Right hindlimb (tissue), 1 donor: ENCODE measurements around the gene AMIGO2.
"Not testable (repeated sequence)": the region's sequence is repeated elsewhere in the genome, so short reads cannot be mapped to it uniquely, and the experiment has no call there.

Source experiments
- DNase-seq: peaks from one replicate; pipeline ENCODE4 v3.0.0-alpha.2; 2018

Gene AMIGO2, protein sequence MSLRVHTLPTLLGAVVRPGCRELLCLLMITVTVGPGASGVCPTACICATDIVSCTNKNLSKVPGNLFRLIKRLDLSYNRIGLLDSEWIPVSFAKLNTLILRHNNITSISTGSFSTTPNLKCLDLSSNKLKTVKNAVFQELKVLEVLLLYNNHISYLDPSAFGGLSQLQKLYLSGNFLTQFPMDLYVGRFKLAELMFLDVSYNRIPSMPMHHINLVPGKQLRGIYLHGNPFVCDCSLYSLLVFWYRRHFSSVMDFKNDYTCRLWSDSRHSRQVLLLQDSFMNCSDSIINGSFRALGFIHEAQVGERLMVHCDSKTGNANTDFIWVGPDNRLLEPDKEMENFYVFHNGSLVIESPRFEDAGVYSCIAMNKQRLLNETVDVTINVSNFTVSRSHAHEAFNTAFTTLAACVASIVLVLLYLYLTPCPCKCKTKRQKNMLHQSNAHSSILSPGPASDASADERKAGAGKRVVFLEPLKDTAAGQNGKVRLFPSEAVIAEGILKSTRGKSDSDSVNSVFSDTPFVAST

GRCh38 chr12:47079468-47079980 is at the start of gene AMIGO2, which contains the start of gene PCED1B:
AMIGO2 (minus strand) TSS chr12:47079959; CDS start chr12:47079002, 957 bp downstream.
PCED1B (plus strand) TSS chr12:47079621; CDS start chr12:47235064, 155,443 bp downstream.
- DNase-seq = peak; percentile 67

DNA sequence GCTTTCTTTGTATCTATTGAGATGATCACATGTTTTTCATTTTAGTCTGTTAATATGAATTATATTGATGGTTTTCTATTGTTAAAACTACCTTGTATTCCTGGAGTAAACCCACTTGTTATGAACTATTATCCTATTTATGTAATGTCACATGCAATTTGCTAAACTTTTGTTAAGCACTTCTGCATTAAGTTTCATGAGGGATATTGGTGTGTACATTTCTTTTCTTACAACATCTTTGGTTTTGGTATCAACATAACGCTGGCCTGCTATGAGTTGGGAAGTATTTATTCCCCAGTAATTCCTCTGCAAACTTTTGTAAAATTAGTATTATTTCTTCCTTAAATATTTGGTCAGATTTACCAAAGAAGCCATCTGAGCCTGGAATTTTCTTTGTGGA is 46.5 kb upstream of the AMIGO2 start:
- no peak for DNase-seq

- DNase-seq = no peak
Observed at GRCh38 chr12:47124451-47124850, 44.7 kb upstream of the AMIGO2 start.

GRCh38 chr12:47123730-47124129 is 44.0 kb upstream of the AMIGO2 start:
- DNase-seq = no peak

DNA sequence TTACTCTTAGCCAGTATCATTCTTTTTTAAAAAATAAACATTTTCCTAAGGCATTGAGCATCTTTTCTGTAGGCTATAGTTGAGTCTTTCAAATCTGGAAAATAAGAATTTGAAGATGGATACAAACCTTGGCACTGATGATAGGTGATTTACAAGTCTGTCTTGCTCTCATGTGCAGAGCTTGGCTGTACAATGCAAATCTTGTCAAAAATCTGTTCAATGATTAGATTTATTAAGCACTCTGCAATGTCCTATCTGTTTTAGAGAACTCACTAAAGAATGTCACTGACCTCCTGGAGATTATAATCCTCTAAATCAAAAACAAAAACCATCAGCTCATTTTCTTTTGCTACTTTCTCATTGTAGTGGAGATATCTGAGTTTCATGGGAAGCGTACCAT is 42.8 kb upstream of the AMIGO2 start:
- DNase-seq = no peak

- no peak for DNase-seq
Observed at GRCh38 chr12:47121146-47121545, 41.4 kb upstream of the AMIGO2 start.

- DNase-seq = no peak
Observed at GRCh38 chr12:47120736-47121135, 41.0 kb upstream of the AMIGO2 start.

DNA sequence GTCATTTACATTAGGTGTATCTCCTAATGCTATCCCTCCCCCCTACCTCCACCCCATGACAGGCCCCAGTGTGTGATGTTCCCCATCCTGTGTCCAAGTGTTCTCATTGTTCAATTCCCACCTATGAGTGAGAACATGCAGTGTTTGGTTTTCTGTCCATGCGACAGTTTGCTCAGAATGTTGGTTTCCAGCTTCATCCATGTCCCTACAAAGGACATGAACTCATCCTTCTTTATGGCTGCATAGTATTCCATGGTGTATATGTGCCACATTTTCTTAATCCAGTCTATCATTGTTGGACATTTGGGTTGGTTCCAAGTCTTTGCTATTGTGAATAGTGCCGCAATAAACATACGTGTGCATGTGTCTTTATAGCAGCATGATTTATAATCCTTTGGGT is 37.5 kb upstream of the AMIGO2 start:
- not testable (repeated sequence) for DNase-seq

- DNase-seq = no peak
Observed at GRCh38 chr12:47114481-47114892, 34.7 kb upstream of the AMIGO2 start.

- no peak for DNase-seq
Observed at GRCh38 chr12:47112679-47113078, 32.9 kb upstream of the AMIGO2 start.

- DNase-seq = no peak
Observed at GRCh38 chr12:47111854-47112253, 32.1 kb upstream of the AMIGO2 start.

DNA sequence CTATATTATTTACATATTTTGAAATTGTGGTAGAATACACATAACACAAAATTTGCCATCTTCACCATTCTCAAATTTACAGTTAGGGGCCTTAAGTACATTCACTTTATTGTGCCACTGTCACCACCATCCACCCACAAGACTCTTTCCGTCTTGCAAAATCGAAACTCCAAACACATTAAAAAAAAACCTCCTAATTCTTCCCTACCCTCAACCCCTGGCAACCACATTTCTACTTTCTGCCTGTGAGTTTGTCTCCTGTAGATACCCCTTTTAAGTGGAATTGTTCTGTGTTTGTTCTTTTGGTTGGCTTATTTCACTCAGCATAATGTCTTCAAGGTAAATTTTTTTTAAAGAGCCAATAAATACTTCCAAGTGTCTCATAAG is 31.6 kb upstream of the AMIGO2 start:
- no peak for DNase-seq

- no peak for DNase-seq
Observed at GRCh38 chr12:47110718-47111391, 31.1 kb upstream of the AMIGO2 start.

GRCh38 chr12:47110011-47110541 is 30.3 kb upstream of the AMIGO2 start:
- no peak for DNase-seq

- no peak for DNase-seq
Observed at GRCh38 chr12:47107926-47108325, 28.2 kb upstream of the AMIGO2 start.

DNA sequence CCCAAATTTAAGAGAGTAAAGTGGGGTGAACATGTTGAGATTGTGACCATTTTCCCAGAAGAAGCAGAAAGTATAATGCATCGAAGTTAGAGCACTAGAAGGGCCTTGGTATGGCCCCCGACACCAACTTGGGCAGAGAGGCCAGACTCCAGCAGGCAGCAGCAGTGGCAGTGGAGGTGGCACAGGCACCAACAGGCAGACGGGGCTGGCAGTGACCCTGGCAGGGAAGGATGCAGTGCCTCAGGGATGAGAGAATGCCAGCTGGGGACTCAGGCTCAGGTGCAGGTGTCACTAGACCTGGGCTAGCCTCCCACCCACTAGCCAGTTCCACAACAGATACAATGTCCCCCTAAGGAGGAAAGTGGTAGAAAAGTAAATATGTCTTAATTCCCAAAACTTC is 27.7 kb upstream of the AMIGO2 start:
- DNase-seq = no peak

DNA sequence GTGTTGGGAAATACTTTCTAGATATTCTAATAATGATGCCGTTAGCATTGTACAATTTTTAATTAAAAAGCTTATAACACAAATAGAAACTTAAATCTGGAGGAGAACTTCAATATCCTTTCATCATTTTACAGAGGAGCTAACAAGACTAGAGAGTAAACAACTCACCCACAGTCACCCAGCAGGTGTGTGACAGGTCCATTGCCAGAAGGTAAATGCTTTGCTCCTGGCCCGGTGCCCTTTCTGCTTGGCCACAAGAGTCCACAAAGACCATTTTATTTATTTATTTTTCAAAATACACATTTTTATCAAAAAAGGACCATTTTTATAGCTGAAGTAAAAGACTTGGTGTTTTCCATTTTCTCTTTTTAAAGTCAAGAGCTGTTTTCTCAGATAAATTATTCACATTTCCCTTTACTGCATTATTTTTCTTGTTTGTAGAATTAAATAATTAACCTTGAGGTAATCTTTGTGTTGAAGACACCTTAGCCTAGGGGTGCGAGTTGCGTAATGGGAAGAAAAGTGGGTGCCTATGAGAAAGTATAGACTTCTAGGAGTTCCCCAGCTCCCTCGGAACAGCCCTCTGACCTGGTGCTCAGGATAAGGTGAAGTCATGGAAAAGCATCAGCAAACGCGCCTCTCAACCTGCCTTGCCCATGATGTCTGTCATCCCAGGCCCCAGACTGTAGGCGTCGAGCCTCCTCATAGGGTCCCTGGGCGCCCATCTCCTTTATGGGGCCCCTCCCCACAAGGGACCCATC is 26.3 kb upstream of the AMIGO2 start:
- no peak for DNase-seq

DNA sequence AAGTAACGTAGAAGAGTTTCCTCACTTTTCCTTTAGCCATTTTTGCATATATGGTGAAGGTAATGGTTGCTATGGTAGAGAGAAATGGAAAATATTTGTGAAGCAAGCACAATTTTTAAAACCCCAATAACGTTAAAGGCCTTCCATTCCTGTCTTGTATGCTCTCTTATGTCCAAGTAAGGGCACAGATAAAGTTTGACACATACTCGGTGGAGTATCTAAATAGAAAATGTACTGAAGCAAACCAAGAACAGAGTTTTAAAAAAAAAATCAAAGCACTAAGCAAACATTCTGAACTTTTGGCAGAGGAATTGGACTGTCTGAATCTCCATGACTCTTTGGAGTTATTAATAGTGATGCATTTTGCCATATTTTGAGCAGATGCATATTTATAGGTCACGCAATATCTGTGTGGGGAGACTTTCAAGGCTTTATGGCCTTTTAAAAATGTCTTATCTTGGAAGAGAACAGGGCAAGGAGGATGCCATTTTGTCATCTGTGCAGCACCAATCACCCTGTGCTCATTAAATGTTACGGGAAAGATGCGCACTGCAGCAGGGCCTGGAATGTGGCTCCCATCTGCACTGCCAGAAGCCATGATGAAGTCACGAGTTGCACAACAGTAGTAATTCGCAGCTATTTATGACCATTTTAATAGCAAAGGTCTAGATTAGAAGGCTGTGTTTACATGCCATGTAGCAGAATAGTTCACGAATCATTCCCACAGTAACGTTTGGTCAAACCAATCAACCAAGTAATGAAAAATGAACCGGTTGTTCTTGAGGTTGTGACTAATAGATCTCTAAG is 23.3 kb upstream of the AMIGO2 start:
- no peak for DNase-seq

GRCh38 chr12:47102406-47102805 is 22.6 kb upstream of the AMIGO2 start:
- DNase-seq = no peak

DNA sequence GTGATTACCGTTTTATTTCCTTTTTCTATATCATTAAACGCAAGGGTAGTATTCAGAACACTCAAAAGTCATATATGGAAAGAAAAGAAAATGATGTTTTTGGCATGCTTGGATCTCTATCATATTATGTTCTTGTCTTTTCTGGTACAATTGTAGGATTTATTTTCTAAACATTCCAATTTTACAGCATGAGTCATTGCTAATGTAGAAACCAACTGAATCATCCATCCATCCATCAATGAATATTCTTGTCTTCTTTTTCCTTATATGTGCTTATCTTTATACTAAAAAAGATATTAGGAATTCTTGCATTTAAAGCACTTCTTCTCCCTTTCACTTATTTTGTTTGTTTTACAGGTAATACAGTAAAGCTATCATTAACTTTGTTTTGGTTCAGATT is 20.4 kb upstream of the AMIGO2 start:
- DNase-seq = no peak

DNA sequence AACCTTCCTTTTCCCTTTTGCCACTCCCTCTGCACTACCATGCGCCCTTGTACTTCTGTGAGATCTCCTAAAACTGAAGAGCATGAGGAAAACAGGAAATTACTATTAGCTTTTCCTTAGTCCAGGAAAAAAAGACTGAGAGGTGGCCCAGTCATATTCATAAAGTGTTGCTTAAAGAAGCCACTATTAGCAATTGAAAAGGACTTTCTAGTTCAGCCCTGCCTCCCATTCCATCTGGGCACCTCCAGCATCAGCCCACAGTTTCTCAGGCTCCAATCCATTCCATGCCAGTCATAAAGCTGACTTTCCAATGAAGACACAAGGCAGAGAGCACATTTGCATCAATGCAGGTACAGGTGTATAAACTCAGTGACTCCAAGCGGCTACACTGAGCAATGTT is 19.9 kb upstream of the AMIGO2 start:
- no peak for DNase-seq

GRCh38 chr12:47098099-47098498 is 18.3 kb upstream of the AMIGO2 start:
- no peak for DNase-seq
